C4-2B (cell line): ENCODE results near the gene PTPRR.

Experiments used
- H3K27ac ChIP-seq: fragments of 450-650 bp; 2 replicates; pipeline ENCODE4 v1.5.1; 2017
- ZFX ChIP-seq: fragments of 450-650 bp; IDR thresholded peaks from 2 replicates; pipeline ENCODE4 v1.6.1; 2017
- TF ChIP-seq, protein P1 (sequence below): fragments of 450-650 bp; conservative IDR thresholded peaks from 2 replicates; pipeline ENCODE4 v1.5.1; 2017; ENCODE audit warnings: mild to moderate bottlenecking

Gene PTPRR

DNA sequence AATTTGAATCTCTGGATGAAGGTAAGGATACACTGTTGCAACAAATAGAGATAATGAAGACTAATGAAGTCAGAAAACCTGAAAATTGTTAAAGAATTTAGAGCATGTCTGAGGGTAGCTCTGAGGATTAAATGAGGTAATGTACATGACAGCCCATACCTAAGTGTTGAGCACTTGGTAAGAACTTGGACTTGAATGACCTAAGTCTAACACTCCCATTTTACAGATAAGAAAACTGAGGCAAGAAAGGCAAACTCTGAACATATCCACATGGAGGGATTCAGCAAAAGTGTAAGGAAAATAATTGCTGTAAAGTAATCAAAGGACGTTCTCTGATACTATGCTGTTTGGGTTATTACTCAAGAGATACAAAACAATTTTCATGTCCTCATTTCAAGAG lies 312.4 kb downstream of the PTPRR start:
- TF ChIP-seq, protein P1, sequence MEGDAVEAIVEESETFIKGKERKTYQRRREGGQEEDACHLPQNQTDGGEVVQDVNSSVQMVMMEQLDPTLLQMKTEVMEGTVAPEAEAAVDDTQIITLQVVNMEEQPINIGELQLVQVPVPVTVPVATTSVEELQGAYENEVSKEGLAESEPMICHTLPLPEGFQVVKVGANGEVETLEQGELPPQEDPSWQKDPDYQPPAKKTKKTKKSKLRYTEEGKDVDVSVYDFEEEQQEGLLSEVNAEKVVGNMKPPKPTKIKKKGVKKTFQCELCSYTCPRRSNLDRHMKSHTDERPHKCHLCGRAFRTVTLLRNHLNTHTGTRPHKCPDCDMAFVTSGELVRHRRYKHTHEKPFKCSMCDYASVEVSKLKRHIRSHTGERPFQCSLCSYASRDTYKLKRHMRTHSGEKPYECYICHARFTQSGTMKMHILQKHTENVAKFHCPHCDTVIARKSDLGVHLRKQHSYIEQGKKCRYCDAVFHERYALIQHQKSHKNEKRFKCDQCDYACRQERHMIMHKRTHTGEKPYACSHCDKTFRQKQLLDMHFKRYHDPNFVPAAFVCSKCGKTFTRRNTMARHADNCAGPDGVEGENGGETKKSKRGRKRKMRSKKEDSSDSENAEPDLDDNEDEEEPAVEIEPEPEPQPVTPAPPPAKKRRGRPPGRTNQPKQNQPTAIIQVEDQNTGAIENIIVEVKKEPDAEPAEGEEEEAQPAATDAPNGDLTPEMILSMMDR: no peak
- no peak for TF ChIP-seq ZFX
- no peak overlapping the region for H3K27ac ChIP-seq

DNA sequence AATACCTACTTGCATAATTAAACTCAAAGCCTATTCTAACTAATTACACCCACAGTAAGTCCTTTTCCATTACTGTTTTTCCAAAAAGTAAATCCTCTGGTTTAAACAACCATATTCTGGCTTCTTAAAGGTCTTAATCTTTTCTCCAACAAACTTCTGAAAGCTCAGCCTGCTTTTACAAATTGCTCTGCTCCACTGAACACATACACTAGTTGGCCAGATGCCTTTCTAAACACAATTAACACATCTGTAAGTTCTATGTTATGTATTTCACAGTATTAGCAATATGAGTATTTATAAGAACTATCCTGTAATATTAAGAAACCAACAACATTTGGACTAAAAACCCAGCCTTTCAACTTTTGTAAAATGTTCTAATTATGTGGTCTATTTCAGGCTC lies 313.4 kb downstream of the PTPRR start:
- no peak overlapping the region for H3K27ac ChIP-seq
- no peak for TF ChIP-seq ZFX
- TF ChIP-seq, protein P1: no peak

DNA sequence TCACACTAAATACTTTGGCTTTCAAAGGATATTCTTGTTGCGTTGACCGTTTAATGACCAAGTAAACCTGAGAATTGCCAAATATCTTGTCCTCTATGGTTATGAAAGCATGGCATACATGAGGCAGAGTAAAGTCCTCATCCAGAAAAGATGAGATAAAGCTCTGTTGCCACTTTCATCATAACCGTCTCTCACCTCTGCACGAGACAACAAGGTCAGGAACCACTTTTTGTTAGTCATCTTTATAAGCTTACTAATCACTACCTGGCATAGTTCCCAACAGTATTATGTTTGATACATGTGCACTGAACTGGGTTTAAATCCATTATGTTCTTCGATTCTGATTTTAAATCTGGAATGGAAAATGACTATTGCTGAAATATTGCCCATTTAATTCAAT lies 314.6 kb downstream of the PTPRR start:
- no peak overlapping the region for H3K27ac ChIP-seq
- TF ChIP-seq, protein P1: no peak
- no peak for TF ChIP-seq ZFX

DNA sequence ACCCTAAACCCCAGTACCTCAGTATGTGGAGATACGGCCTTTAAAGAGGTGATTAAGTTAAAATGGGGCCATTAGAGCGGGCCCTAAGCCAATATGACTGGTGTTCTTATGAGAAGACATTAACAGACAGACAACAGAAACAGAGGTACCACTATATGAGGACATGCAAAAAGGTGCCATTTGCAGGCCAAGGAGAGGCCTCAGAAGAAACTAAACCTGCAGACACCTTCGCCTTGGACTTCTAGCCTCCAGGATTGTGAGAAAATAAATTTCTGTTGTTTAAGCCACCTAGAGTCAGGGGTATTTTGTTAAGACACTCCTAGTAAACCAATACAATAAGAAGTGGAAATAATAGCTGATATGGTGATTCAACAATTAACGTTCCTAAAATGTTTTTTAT lies 315.9 kb downstream of the PTPRR start:
- no peak overlapping the region for H3K27ac ChIP-seq
- TF ChIP-seq, protein P1: no peak
- no peak for TF ChIP-seq ZFX

DNA sequence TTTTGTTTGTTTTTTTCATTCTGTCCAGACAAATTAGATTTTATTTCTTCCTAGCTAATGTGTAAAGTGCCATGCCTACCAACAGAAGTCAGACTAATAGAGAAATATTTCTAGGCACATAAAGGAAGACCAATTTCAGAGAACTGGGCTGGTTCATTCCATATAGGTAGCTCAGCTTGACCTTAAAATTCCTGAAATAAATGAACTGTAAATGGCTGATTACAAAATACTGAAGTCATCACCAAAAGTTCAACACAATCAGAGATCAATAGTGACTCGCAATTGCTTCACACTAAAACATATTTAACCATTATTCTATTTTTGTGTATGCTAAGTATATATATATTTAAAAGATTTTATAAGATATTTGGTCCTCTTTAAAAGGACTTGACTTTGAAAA lies 317.5 kb downstream of the PTPRR start:
- TF ChIP-seq, protein P1: no peak
- no peak for TF ChIP-seq ZFX
- no peak overlapping the region for H3K27ac ChIP-seq

DNA sequence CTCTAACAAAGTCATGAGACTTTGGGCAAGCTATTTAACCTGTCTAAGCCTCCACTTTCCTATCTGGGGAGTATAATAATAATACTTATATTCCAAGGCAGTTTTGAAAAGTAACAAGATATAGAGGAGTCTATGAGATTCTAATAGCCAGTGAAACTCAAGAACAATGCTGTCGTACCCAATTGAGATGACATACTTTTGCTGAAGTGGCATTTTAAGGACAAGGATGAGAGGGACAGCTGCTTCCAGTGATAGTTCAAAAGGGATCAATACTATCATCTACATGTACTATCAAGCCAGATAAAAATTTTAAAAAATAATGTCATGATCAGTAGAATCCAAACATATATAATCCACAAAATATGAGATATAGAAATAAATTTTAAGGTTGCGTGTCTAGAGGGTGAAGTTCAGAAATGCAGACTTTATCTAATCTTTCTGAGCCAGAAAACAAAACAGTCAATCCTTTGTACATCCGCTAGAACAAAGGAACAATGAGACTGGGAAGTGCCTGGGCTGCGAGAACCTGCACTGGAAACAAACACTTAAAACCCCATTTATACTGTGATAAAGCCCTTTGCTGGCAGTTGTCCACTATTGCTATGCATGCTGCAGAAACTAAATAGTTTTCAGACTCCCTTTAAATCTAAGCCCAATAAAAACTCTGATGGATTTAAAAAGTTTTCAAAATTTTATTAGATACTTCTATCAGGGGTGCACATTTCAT lies 321.9 kb downstream of the PTPRR start:
- no peak for TF ChIP-seq ZFX
- TF ChIP-seq, protein P1: no peak
- H3K27ac ChIP-seq: no peak overlapping the region

DNA sequence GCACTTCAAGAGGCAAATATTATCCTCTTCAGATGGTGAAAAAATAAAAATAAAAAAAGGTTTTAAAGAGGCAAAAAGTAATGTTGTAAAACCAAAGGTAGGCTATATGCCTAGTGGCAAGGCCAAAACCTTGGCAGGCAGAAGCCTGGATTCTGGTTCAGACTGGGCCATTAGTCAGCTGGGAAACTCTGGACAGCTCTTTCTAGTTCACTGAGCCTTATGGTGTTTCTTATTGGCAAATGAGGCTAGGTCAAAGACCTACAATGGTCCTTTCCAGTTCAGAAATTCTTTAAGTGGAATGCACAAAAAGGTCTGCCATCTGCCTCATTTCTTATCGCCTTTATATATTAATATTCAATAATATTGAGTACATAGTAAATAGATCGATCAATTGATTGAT lies 327.9 kb downstream of the PTPRR start:
- no peak for TF ChIP-seq ZFX
- TF ChIP-seq, protein P1: no peak
- H3K27ac ChIP-seq: no peak overlapping the region
